Breast epithelium (tissue), 4 donors: Measurements from ENCODE around the gene CHKA. TPM values are rescaled to one million over a fixed set of nuclear protein-coding genes. Genes with fewer than 3 reads are reported as not detected.

Source experiments
- DNase-seq, 2 donors: peaks; one replicate each; pipeline ENCODE4 v3.0.0-alpha.2; 2019; ENCODE audit warnings: low spot score in 2 of 2
- H3K27ac ChIP-seq, 2 donors: fragments of 200-600 bp; sonication (generic) in 1 of 2; one replicate each; pipeline ENCODE4 v1.5.1; 2016 to 2019; ENCODE audit warnings: mild to moderate bottlenecking in 1 of 2
- H3K27me3 ChIP-seq, 2 donors: fragments of 200-600 bp; sonication (generic) in 1 of 2; one replicate each; pipeline versions ENCODE4 v1.5.1 to v1.6.0; 2017 to 2019; ENCODE audit warnings: control low read depth in 1 of 2, mild to moderate bottlenecking in 1 of 2
- H3K36me3 ChIP-seq: fragments of 200-600 bp; one replicate; pipeline ENCODE4 v1.5.1; 2019
- H3K4me1 ChIP-seq, 2 donors: fragments of 200-600 bp; sonication (generic); one replicate each; pipeline ENCODE4 v1.5.1; 2016 to 2019; ENCODE audit warnings: control low read depth in 1 of 2
- H3K4me3 ChIP-seq, 3 donors: fragments of 200-600 bp; sonication (generic); 1 replicate in 2 of 3; 2 replicates in 1 of 3; pipeline ENCODE4 v1.5.1; 2016 to 2019; ENCODE audit warnings: mild to moderate bottlenecking in 3 of 3, moderate library complexity in 2 of 3
- H3K9me3 ChIP-seq, 2 donors: fragments of 200-600 bp; sonication (generic) in 1 of 2; one replicate each; pipeline ENCODE4 v1.5.1; 2016 to 2019; ENCODE audit warnings: control low read depth in 1 of 2
- POLR2A ChIP-seq: fragments of 450-650 bp; IDR thresholded peaks from one replicate; pipeline ENCODE4 v1.6.1; 2016; ENCODE audit warnings: antibody characterized with exemption, mild to moderate bottlenecking, moderate library complexity
- POLR2AphosphoS5 ChIP-seq, 3 donors: sonication (generic); formaldehyde crosslinking; IDR thresholded peaks; one replicate each; pipeline ENCODE4 v1.6.1; 2017; ENCODE audit warnings: antibody characterized with exemption in 3 of 3
- intact Hi-C: fragments of 100-400 bp; cut with DNase I; formaldehyde crosslinking; loops from one replicate; pipeline ENCODE4 v1.15.1; 2023; ENCODE audit warnings: low total_unique reads
- total RNA-seq, 3 donors: library from RNA; depleted of rRNA; stranded (reverse); fragments of >200 nt; gene quantifications; one replicate each; pipeline ENCODE4 v1.1.0, GENCODE V29; 2016
- TF ChIP-seq, protein P1 (sequence below), 3 donors: fragments of 450-650 bp; IDR thresholded peaks; one replicate each; pipeline ENCODE4 v1.5.1; 2016 to 2017; ENCODE audit warnings: antibody characterized with exemption in 3 of 3, mild to moderate bottlenecking in 3 of 3, moderate library complexity in 3 of 3

The CHKA gene
- total RNA-seq, 3 donors from 2014 or later: 52.1 to 73.0 (median 71.7) TPM

GRCh38 chr11:68130121-68130520, 8.9 kb upstream of the CHKA start:
- Histone ChIP-seq H3K36me3 (no peaks in the 10 kb centered on the region), H3K4me3 (no peak overlapping the region), H3K4me1 (peaks cover 7% of the 10 kb centered on the region in 2 donors), H3K27me3 (no peaks in the 10 kb centered on the region), H3K27ac (no peak overlapping the region), H3K9me3 (no peaks in the 10 kb centered on the region)
- TF ChIP-seq, protein P1, sequence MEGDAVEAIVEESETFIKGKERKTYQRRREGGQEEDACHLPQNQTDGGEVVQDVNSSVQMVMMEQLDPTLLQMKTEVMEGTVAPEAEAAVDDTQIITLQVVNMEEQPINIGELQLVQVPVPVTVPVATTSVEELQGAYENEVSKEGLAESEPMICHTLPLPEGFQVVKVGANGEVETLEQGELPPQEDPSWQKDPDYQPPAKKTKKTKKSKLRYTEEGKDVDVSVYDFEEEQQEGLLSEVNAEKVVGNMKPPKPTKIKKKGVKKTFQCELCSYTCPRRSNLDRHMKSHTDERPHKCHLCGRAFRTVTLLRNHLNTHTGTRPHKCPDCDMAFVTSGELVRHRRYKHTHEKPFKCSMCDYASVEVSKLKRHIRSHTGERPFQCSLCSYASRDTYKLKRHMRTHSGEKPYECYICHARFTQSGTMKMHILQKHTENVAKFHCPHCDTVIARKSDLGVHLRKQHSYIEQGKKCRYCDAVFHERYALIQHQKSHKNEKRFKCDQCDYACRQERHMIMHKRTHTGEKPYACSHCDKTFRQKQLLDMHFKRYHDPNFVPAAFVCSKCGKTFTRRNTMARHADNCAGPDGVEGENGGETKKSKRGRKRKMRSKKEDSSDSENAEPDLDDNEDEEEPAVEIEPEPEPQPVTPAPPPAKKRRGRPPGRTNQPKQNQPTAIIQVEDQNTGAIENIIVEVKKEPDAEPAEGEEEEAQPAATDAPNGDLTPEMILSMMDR (IDR thresholded peaks at IDR 0.05): no peak
- TF ChIP-seq POLR2A (no peak), POLR2AphosphoS5 (IDR thresholded peaks at IDR 0.05) (no peak)
- DNase-seq: no peak
- intact Hi-C loops: no loop called here

GRCh38 chr11:68128682-68129327, 7.6 kb upstream of the CHKA start:
- H3K9me3 ChIP-seq: no peaks in the 10 kb centered on the region
- peak overlapping the region; percentile 44 to 68 (median 56) for H3K4me3 ChIP-seq
- peak overlapping the region; percentile 85 for H3K27ac ChIP-seq
- no peaks in the 10 kb centered on the region for H3K27me3 ChIP-seq
- DNase-seq: peak in 1 of 2 donors; percentile 49
- H3K4me1 ChIP-seq: peaks cover 7% of the 10 kb centered on the region in 2 donors
- TF ChIP-seq POLR2AphosphoS5 (IDR thresholded peaks at IDR 0.05): peak in 1 of 3 donors; percentile 6
- no peak for TF ChIP-seq POLR2A
- intact Hi-C loops: no loop called here
- H3K36me3 ChIP-seq: no peaks in the 10 kb centered on the region

GRCh38 chr11:68127714-68128681, 6.8 kb upstream of the CHKA start:
- peak; percentile 84 to 89 for DNase-seq
- H3K36me3 ChIP-seq: no peaks in the 10 kb centered on the region
- intact Hi-C loops: no loop called here

GRCh38 chr11:68125164-68125563, 4.0 kb upstream of the CHKA start:
- peak overlapping the region in 1 of 2 donors; percentile 33 for H3K27ac ChIP-seq
- H3K9me3 ChIP-seq: no peaks in the 10 kb centered on the region
- no peak for DNase-seq
- intact Hi-C loops: no loop called here
- H3K36me3 ChIP-seq: no peaks in the 10 kb centered on the region
- TF ChIP-seq POLR2AphosphoS5 (IDR thresholded peaks at IDR 0.05): no peak
- TF ChIP-seq, protein P1 (IDR thresholded peaks at IDR 0.05): no peak
- no peak for TF ChIP-seq POLR2A
- H3K27me3 ChIP-seq: no peaks in the 10 kb centered on the region
- H3K4me1 ChIP-seq: peaks cover 11 to 12% of the 10 kb centered on the region in 2 donors
- no peak overlapping the region for H3K4me3 ChIP-seq

More at GRCh38 chr11:68127714-68128681, 6.8 kb upstream of the CHKA start:
- Histone ChIP-seq H3K4me3 (peak overlapping the region; percentile 44 to 68 (median 56)), H3K27me3 (no peaks in the 10 kb centered on the region), H3K9me3 (no peaks in the 10 kb centered on the region), H3K27ac (peak overlapping the region; percentile 85), H3K4me1 (peaks cover 7% of the 10 kb centered on the region in 2 donors)
- TF ChIP-seq POLR2A (no peak), POLR2AphosphoS5 (IDR thresholded peaks at IDR 0.05) (no peak)
- TF ChIP-seq, protein P1 (IDR thresholded peaks at IDR 0.05): no peak

DNA sequence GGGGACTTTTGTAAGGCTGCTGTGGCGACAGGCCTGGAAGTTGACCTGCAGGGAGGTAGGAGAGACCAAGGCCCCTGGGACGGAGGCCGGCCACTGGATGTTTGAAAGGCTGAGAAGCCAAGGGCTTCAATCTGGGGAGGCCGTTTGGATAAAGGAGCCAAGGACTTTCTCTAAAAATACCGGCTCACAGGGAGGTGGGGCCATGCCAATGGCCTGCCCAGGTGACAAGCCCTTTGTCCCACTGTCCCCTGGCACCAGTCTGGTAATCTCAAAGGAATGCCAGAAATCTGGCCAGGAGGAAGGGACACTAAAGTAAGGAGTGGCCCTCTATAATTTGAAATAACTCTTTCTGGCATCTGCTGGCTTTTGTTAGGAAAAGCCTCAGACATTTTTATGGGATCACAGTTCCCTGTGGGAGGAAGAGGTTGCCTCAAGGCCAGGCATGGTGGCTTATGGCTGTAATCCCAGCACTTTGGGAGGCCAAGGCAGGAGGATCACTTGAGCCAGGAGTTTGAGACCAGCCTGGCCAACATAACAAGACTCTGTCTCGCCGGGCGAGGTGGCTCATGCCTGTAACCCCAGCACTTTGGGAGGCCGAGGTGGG, 1.9 kb upstream of the CHKA start:
- Histone ChIP-seq H3K4me1 (peaks cover 5 to 11% of the 10 kb centered on the region in 2 donors), H3K27me3 (no peaks in the 10 kb centered on the region), H3K4me3 (no peak overlapping the region), H3K27ac (peak overlapping the region; percentile 65 to 72), H3K36me3 (no peaks in the 10 kb centered on the region), H3K9me3 (no peaks in the 10 kb centered on the region)
- TF ChIP-seq POLR2AphosphoS5 (IDR thresholded peaks at IDR 0.05) (no peak), POLR2A (no peak)
- TF ChIP-seq, protein P1 (IDR thresholded peaks at IDR 0.05): no peak
- no peak for DNase-seq
- intact Hi-C loops: no loop called here
